B cell (primary cell): Measurements from ENCODE around the gene OPRPN.

ENCODE experiments used
- EZH2 ChIP-seq: IDR thresholded peaks from 2 replicates; pipeline ENCODE4 v1.6.1; 2012; ENCODE audit warnings: borderline replicate concordance, low read depth, mild to moderate bottlenecking, moderate library complexity, low read length; ENCODE audit not compliant: insufficient read depth, poor library complexity, severe bottlenecking
- TF ChIP-seq, protein P1 (sequence below): fragments of 200-600 bp; IDR thresholded peaks from one replicate; pipeline ENCODE4 v1.8.0; 2022; ENCODE audit warnings: antibody characterized with exemption, mild to moderate bottlenecking

DNA sequence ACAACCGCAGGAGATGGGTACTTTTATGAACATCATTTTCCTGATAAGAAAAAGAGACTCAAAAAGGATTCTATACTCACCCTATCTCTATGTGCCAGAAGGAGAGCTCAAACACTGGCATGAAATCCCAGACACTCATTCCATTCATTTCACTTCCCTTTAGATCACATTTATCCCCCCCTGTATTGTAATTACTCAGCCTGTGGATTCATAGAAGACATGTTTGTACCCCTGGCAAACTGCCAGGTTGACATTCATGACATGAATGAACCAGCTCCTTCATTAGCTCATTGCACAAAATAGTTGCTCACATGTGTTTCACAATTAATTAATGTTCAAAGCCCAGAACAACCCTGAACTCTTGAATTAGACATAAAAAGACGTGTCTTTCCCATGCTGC, 32.3 kb upstream of the OPRPN start:
- TF ChIP-seq, protein P1, sequence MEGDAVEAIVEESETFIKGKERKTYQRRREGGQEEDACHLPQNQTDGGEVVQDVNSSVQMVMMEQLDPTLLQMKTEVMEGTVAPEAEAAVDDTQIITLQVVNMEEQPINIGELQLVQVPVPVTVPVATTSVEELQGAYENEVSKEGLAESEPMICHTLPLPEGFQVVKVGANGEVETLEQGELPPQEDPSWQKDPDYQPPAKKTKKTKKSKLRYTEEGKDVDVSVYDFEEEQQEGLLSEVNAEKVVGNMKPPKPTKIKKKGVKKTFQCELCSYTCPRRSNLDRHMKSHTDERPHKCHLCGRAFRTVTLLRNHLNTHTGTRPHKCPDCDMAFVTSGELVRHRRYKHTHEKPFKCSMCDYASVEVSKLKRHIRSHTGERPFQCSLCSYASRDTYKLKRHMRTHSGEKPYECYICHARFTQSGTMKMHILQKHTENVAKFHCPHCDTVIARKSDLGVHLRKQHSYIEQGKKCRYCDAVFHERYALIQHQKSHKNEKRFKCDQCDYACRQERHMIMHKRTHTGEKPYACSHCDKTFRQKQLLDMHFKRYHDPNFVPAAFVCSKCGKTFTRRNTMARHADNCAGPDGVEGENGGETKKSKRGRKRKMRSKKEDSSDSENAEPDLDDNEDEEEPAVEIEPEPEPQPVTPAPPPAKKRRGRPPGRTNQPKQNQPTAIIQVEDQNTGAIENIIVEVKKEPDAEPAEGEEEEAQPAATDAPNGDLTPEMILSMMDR: no peak
- TF ChIP-seq EZH2: no peak
